ENCODE measurements around the gene ARHGEF17.

Gene ARHGEF17

DNA sequence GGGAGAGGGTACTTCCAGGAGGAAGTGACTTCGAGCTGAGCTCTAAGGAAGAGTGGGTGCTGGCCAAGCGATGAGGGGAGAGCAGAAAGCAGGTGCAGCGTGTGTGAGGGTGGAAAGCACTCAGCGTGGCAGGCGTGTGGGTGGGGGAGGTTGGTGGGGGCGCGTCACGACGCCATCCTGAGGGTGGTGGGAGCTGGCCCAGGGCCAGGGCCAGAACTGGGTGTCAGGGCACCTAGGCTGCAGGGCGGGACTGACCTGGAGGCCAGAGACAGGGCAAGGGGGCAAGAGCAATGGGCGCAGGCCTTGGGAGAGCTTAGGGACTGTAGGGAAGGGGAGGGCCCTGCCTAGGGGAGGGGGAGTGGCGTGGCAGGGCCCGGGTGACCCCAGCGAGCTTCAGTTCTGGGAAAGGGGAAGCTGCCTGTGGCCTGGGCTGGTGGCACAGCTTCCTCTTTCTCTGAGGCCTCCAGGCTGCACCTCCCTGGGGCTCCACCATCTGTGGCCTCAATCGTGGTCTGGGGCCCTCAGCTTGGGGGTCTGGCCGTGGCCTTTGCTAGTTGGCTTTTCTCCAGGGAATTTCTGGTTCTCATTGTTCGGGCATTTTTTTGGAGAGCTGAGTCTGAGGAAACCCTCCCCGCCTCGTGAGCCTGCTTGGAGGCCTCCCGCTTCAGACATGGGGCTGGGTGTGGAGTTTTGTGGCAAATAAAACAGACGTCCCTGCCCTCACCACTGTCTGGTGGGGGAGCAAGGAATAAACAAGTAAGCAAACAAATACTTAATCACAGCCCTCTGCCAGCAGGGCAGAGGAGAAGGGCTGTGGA, 77.0 kb downstream of the ARHGEF17 start:
- DNase-seq = no peak

DNA sequence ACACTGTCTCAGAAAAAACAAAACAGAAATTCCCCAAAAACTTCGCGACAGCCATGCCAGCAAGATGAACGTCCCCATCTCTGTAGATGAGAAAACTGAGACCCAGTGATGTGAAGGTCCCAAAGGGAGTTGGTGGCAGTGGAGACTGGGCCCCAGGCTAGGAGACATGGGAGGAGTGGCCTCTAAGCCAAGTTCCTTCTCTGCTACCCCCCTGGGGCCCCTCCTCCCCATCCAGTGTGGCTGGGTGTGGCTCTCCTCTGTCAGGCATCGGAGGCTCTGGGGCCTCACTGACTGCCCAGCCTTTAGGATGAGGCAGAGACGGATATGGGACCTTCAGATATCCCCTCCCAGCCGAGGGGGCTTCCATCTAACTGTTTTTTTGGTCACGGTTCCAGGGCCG, 77.9 kb downstream of the ARHGEF17 start:
- no peak for DNase-seq

DNA sequence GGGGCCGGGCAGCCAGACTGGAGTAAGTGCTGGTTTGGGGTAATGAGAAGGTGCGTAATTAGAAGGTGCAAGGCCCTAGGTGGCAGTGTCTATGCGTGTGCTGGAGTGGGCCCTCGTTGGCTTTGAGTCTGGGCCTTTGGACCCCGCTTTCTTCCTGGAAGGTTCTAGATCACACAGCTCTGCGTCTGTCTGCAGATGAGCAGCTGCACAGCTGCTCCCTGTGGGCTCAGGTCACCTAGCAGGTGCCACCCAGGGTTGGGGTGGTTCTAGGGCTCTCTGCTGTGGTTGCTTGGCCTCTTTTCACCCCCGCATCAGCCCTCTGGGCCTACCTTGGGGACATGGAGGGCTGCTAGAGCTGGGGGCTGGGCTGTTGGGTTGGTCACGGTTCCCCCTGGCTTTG, 78.5 kb downstream of the ARHGEF17 start:
- no peak for DNase-seq

DNA sequence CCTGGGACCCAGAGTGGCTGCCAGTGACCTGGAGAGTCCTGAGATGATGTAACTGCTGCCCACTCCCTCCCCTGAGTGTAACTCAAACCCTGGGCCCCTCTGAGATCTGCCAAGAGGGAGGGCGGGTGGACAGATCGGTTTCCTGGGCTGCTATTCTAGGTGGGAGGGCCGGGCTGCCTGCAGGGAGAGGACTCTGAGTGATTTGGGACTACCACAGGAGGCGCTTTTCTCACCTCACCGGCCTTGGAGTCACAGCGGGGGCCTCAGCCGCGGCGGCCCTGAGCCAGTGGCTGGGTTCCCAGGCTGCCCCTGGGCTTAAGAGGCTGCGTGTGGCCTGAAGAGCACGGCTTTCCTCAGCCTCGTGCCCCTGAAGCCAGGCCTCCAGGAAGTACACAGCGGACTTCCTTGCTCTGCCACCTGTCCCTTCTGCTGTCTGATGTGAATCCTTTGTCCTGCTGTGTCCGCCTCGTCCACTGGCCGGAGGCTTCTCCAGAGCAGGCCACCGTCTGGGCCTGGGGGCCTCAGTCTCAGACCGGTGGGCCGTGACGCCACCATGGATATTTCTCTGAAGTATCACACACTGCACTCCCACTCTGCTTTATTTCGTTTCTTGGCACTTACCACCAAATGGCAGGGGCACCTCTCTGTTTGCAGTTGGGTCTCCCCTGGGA, 79.7 kb downstream of the ARHGEF17 start:
- no peak for DNase-seq

DNA sequence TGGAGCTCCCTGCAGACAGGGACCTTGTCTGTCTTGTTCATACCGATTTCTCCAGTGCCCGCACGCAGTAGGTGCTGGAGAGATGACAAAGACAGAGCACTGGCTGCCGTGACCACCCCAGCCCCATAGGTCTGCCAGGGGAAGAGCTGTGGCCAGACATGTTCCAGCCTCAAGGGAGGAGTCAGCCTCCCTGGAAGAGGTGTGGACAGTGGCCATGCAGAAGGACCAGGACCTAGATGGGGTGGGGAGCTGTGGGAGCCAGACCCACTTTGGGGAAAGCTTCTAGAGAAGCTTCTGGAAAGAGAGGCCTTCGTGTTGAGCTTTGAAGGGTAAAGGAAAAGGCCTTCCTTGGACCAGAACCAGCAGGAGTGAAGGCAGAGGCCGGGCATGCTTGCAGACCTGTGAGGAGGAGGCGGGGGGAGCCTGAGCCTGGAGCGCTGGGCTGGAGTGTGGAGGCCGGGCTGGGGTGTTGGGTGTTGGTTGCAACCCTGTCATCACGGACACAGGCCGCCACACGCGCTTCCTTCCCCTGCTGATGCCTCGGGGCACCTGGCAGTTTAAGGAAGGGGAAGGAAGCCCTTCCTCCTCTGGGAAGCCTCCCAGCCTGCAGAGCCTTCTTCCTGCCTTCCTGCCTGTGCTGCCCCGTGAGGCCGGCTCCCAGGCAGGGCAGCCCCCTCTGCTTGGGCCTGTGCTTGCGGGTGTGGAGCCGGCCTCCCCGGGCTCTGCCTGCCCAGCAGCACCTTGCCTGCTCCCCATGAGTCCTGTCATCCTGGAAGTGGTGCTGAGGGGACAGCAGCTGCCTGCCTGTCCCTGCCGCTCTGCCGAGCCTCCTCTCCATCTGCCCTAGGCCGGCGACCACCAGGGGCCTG, 80.4 kb downstream of the ARHGEF17 start:
- no peak for DNase-seq

DNA sequence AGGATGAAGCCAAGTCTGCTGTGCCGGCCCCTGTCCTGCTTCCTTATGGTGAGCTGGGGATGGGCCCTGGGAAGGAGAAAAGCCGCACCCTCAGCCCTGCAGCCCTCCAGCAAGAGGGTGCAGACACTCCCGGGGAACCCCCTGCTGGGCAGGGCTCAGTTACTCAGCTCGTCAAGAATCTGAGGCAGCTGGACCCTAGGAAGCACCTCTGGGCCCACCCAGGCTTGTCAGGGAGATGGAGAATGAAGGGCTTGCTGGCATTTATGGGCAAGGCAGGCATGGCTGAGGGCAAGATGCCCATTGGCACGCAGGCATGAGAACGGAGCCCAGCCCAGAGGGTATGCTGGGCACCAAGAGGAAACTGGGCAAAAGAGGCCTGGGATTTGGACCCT, 81.1 kb downstream of the ARHGEF17 start:
- DNase-seq = no peak

DNA sequence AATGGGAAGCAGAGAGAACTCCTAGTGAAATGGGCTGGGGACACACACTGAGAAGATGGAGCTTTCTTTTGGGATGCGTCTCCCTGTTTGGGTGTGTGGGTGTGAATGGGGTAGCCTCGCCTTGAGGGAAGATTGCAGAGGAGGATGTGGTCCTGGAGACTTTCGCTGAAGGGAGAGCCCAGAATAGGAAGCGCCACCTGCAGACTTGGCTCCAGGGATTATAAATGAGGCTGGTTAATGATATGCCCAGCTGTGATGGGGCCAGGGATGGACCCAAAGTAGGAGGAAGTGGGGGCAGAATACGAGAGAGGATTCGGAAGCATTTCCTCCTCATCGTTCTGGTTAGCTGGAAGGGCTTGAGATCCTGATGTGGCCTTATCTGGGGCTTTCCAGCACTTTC, 81.8 kb downstream of the ARHGEF17 start:
- DNase-seq = no peak

DNA sequence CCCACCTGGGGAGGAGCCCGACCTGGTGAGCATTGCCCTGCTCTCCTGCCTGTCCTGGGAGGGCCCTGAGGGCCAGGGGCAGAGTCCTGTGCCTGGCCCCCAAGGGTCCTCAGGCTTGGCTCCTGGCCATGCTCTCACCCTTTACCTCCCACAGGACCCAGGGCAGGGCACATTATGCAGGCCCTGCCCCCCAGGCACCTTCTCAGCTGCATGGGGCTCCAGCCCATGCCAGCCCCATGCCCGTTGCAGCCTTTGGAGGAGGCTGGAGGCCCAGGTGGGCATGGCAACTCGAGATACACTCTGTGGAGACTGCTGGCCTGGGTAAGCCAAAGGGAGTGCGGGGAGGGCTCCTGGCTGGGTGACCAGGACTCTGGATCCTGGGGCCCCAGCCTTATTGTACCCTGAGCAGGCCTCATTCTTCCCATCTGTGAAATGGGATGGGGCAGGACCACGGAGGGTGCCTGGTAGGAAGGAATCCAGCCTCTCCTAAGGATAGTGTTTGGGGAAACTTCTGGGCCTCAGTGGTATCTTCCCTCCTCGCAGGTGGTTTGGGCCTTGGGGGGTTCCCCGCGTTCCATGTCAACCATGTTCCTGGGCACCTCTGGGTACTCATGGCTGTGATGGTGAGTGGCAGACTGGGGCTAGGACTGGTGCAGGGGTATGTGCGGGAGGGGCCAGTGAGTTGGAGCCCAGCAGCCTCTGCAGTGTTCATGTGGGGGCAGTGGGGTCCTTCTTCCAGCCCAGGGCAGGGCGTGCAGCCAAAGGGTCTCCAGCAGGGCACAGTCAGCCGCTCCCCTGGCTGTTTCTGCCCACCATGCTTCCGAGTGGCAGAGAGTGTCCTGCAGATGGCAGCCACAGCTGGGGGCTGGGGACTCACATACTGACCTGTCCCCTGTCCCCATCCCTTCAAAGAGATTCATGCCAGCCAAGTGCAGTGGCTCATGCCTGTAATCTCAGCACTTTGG, 82.8 kb downstream of the ARHGEF17 start:
- no peak for DNase-seq

DNA sequence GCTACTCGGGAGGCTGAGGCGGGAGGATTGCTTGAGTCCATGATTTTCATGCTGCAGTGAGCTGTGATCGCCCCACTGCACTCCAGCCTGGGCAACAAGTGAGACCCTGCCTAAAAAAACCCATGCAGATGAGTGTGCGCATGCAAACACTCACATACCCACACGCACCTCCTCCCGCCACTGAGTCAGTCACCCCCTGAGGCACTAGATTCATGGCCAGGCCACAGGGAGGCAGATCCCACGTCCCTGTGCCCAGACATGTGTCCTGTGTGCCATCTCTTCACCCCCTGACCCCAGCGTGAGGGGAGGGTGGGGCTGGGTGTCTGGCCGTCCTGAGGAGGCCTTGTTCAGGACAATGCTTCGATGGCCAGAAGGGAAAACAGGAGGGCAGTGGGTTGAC, 83.6 kb downstream of the ARHGEF17 start:
- DNase-seq = no peak

DNA sequence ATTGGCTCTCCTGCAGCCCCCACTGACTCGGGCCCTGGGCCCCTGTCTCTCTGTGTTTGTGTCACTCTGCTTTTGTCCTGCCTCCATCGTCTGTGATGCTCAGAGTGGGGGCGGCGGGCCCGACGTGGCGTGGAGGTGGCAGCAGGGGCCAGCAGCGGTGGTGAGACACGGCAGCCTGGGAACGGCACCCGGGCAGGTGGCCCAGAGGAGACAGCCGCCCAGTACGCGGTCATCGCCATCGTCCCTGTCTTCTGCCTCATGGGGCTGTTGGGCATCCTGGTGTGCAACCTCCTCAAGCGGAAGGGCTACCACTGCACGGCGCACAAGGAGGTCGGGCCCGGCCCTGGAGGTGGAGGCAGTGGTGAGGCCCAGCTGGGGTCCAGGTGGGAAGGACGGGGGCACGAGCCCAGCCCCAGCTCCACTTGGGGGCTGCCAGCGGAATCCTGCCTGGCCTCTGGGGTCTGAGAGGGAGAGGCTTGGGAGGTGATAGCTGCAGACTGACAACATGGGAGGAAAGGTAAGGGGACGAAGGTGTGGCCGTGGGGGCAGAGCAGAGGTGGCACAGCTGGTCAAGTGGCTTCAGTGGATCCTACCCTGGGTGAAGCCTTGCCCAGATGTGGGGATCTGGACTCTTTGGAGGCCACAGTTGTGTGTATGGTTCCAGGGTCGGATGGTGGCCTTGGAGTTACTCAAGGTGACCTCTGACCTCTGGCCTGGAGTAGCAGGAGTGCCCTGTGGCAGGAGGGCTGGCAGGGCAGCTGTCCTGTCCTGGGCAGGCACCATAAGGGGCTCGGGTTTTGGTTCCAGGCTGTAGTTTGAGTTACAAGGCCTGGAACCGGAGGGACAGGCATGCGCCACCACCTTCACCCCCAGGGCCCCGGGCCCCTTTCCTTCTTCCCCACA, 84.3 kb downstream of the ARHGEF17 start:
- DNase-seq = no peak

DNA sequence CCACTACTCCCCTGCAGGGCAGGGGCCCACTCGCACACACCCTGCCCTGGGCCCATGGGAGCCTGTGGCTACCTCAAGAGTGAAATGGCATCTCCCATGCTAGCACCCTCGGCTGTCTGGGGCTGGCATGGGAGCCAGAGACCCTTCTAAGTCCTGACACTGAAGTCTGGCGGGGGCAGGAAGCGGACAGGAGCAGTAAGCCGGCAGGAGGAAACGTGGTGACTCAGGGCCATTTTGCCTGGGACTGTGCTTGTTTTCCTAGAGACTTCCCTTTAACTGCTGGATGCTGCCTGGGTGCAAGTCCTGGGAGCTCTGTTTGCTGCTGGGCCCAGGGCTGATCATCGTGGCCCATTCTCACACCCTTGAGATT, 84.9 kb downstream of the ARHGEF17 start:
- DNase-seq = no peak

DNA sequence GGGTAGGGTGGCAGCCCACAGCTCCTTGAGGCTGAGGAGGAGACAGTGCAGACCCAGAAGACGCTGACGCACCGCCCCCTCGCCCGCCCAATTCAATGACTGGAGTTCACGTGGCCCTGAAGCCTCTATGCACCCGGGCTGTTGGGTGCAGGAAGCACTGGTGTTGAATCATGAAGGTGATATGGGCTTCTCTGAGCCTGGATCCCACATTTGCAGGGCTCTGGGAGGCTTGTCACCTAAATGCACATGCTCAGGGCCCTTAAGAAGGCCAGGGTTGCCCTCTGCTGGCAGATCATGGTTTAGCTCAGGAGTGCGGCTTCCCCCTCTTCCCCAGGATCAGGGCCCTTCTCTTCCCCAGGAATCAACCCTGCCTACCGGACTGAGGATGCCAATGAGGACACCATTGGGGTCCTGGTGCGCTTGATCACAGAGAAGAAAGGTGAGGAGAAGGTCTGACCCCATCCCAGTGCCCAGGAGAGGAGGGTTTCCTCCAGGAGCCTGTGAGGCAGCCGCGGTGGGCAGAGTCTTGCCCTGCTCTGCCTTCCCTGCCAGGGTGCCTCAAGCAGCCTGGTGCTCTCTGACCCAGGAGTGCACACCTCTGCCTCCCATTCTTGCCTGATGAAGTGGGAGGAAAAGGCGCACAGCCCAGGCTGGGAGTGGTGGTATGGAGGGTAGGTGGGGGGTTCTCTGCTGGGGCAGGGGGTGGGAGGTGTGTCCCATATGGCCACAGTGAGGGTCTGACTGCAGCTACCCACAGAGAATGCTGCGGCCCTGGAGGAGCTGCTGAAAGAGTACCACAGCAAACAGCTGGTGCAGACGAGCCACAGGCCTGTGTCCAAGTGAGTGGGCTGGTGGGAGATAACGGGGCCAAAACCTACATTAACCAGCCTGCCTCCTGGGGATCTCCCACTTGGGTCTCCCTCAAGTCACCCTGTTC, 85.7 kb downstream of the ARHGEF17 start:
- peak; percentile 52 for DNase-seq

DNA sequence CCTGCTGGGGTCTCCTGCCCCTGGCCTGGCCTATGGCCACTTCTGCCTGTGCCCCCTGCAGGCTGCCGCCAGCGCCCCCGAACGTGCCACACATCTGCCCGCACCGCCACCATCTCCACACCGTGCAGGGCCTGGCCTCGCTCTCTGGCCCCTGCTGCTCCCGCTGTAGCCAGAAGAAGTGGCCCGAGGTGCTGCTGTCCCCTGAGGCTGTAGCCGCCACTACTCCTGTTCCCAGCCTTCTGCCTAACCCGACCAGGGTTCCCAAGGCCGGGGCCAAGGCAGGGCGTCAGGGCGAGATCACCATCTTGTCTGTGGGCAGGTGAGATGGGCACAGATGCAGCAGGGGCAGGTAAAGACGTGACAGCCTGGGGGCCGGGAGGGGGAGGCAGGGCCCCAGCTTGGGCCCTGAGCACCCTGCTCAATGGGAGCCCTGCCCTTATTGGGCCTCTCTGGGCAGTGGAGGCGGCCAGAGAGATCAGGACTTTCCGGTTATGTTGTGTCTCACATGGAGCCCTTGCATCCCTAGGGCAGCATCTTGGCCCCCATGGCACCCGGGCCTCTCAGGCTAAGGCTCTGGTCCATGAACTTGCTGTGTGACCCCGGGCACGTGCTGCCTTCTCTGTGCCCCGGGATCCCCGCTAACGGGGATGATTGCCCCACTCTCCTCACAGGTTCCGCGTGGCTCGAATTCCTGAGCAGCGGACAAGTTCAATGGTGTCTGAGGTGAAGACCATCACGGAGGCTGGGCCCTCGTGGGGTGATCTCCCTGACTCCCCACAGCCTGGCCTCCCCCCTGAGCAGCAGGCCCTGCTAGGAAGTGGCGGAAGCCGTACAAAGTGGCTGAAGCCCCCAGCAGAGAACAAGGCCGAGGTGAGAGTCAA, 86.6 kb downstream of the ARHGEF17 start:
- no peak for DNase-seq

DNA sequence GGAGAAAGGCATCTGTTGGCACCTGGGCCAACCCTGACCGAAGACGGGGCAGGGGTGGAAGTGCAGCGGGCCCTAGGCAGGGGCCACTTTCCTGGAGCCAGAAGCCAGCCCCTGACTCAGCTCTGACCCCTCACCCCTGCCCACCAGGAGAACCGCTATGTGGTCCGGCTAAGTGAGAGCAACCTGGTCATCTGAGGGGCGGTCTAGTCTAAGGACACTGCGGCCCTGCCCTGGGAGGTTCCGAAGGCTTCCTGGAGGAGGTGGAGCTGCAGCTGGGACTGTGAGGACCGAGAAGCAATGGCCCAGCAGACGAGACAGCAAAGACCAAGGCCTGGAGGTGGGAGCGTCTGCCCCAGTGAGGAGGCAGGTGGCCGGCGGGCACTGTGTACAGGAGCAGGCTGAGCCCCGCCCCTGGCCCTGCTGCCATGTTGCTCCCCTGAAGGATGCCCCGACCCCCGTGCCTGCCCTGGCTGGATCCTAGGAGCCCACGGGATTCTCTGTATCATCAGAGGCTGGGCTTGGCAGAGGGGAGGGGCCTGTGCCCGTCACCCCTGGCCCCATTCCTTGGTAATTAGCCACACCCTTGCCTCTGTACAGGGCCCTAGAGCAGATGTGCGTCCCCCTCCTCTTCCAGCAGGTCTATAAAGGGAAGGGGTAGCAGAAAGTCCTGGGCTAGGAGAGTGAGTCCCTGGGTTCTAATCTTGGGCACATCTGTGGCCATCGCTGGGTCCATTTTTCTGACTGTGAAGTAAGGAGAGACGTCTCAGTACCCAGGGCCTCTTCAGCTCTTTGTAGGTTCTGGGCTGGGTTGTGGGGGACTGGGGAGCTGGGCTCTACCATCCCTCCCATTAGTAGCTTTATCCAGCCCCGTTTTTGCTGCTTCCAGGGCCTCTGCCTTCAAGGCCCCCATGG, 87.5 kb downstream of the ARHGEF17 start:
- DNase-seq = no peak

DNA sequence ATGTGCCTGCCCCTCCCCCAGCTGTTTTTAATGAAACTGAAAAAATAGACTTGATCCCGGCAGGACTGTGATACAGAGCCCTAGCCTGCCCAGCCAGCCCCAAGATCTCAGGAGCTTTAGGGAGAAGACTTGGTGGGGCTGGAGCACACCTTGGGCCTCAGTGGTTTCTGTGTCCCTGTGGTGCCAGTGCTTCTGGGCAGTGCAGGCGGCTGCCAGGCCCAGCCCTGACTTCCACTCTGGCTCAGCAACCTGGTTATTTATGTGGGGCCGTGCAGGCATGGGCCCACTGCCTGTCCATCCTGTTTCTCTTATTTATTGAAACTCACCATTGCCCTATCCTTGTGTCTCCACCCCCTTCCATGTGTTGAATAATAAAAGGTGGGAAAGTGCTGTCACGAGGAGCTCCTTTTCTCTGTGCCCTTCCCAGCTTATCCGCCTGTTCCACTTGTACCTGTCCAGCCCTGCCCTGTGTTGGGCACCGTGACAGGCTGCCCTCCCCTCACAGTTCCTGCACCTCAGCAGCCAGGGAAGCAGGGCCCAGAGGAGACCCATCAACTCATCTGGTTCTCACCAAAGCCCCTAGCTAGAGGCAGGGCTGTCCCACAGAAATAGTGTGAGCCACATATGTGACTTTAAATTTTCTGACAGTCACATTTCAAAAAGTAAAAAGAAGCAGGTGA, 88.3 kb downstream of the ARHGEF17 start:
- no peak for DNase-seq

DNA sequence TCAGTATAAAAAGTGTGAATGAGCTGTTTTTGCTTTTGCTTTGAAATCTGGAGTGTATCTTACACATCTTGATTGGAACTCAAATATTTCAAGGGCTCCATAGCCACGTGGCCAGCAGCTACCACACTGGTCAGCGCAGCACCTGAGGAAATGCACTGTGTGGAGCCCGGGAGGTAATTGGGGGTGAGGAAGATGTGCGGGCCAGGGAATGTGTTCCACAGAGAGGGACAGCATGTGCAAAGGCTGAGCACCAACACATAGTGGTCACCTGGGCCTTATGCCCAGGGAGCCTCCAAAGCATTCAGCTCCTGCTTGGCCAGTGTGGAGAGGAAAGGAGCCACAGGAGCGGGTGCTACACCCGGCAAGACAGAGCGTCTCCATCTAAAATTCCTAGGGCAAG, 88.9 kb downstream of the ARHGEF17 start:
- DNase-seq = no peak

DNA sequence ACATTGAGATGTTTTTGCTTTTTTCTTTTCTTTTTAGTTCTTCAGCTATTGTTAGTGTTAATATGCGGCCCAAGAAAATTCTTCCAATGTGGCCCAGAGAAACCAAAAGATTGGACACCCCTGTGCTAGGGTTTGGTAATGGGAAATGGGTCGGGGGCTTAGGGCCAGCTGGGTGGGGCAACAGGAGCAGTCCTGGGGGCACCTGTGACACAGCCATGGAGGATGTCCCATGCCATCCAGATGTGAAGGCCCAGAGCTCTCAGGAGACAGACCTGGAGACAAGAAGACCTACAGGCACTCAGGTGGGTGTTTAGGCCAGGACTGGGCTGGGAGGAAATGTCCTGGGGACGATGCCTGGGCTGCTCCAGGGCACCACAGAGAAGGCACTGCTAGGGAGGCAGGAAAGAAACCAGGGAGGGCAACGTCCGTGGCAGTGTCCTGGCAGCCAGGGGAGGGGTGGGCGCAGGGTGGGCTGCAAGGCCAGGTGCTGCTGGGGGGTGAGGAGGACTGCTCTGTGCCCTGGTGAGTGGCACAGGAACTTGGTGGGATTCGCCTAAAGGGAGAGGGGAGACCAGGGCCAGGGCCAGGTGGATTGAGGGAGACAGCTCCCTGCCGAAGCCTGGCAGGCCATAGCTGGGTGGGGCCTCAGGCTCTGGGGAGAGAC, 89.5 kb downstream of the ARHGEF17 start:
- DNase-seq = no peak

Data from NCI-H1105 (cell line).